B cell (primary cell): ENCODE results near the gene RAB8B.

Experiments used
- CTCF ChIP-seq: fragments of 200-600 bp; IDR thresholded peaks from one replicate; pipeline ENCODE4 v1.8.0; 2022; ENCODE audit warnings: antibody characterized with exemption, mild to moderate bottlenecking
- EZH2 ChIP-seq: IDR thresholded peaks from 2 replicates; pipeline ENCODE4 v1.6.1; 2012; ENCODE audit warnings: borderline replicate concordance, low read depth, mild to moderate bottlenecking, moderate library complexity, low read length; ENCODE audit not compliant: insufficient read depth, poor library complexity, severe bottlenecking

- TF ChIP-seq EZH2 (no peak), CTCF (no peak)
Measured at GRCh38 chr15:63305260-63305659, 115.9 kb downstream of the RAB8B start.
